Measurements from ENCODE around the gene CDK17. TPM values are rescaled to one million over a fixed set of nuclear protein-coding genes. Genes with fewer than 3 reads are reported as not detected.
"Not testable (repeated sequence)": the region's sequence is repeated elsewhere in the genome, so short reads cannot be mapped to it uniquely, and the experiment has no call there.

CDK17 gene
- total and polyA plus RNA-seq, 7 donors, result 4.6 to 117 (median 63.2) TPM

GRCh38 chr12:96396209-96396608, 4.0 kb downstream of the CDK17 start:
- H3K4me3 ChIP-seq, result no peak overlapping the region
- 75 to 86% methylated on average over 2 of the region's 2 CpGs for WGBS, 2 donors
- no peaks in the 10 kb centered on the region for H3K9me3 ChIP-seq
- H3K36me3 ChIP-seq, result no peaks in the 10 kb centered on the region
- H3K27me3 ChIP-seq, result no peaks in the 10 kb centered on the region
- H3K4me1 ChIP-seq, result peaks cover 0 to 55% (median 39%) of the 10 kb centered on the region in 4 donors
- DNase-seq, result no peak
- peak overlapping the region in 3 of 4 donors; percentile 97 to 100 (median 100) for H3K27ac ChIP-seq
- intact Hi-C loops (cut with DNase I), result loop anchor here (5.0 to 10.0 kb wide), 2 partner anchors 49 to 91 kb away; no protein-coding TSS in a partner anchor
- TF ChIP-seq EP300 (IDR thresholded peaks at IDR 0.05) (no peak), POLR2AphosphoS5 (IDR thresholded peaks at IDR 0.05) (no peak), POLR2A (IDR thresholded peaks at IDR 0.05) (no peak), CTCF (IDR thresholded peaks at IDR 0.05) (no peak)

- DNase-seq, result no peak
- peak overlapping the region in 3 of 4 donors; percentile 97 to 100 (median 100) for H3K27ac ChIP-seq
- no peaks in the 10 kb centered on the region for H3K27me3 ChIP-seq
- intact Hi-C loops (cut with DNase I), result loop anchor here (5.0 to 10.0 kb wide), 2 partner anchors 48 to 90 kb away; no protein-coding TSS in a partner anchor
- H3K36me3 ChIP-seq, result no peaks in the 10 kb centered on the region
- H3K4me3 ChIP-seq, result no peak overlapping the region
- H3K9me3 ChIP-seq, result no peaks in the 10 kb centered on the region
- TF ChIP-seq EP300 (IDR thresholded peaks at IDR 0.05) (no peak), CTCF (IDR thresholded peaks at IDR 0.05) (no peak), POLR2A (IDR thresholded peaks at IDR 0.05) (no peak), POLR2AphosphoS5 (IDR thresholded peaks at IDR 0.05) (no peak)
- 90% methylated on average over 4 of the region's 4 CpGs for WGBS, 2 donors
- H3K4me1 ChIP-seq, result peaks cover 0 to 58% (median 41%) of the 10 kb centered on the region in 4 donors
Observed at GRCh38 chr12:96395236-96395635, 5.0 kb downstream of the CDK17 start.

GRCh38 chr12:96393229-96393628, 7.0 kb downstream of the CDK17 start:
- intact Hi-C loops (cut with DNase I), result loop anchor here (10.0 kb wide), 1 partner anchor 88 kb away; no protein-coding TSS in a partner anchor
- H3K9me3 ChIP-seq, H3K36me3 ChIP-seq, H3K27me3 ChIP-seq, H3K4me3 ChIP-seq, DNase-seq: not testable (repeated sequence)
- Histone ChIP-seq H3K27ac (peak overlapping the region; percentile 26 to 65 (median 56)), H3K4me1 (peaks cover 0 to 73% (median 54%) of the 10 kb centered on the region in 4 donors)
- 90 to 97% methylated on average over 5 of the region's 5 CpGs for WGBS, 2 donors

GRCh38 chr12:96392397-96392796, 7.8 kb downstream of the CDK17 start:
- intact Hi-C loops (cut with DNase I), result loop anchor here (10.0 kb wide), 1 partner anchor 88 kb away; no protein-coding TSS in a partner anchor
- DNase-seq, result no peak

GRCh38 chr12:96387981-96388380, 12.3 kb downstream of the CDK17 start:
- TF ChIP-seq EP300 (IDR thresholded peaks at IDR 0.05) (peak in 2 of 4 donors; percentile 46 to 50), POLR2A (IDR thresholded peaks at IDR 0.05) (no peak), POLR2AphosphoS5 (IDR thresholded peaks at IDR 0.05) (peak; percentile 67 to 94 (median 91))
- Histone ChIP-seq H3K4me3 (no peak overlapping the region), H3K27ac (peak overlapping the region in 3 of 4 donors; percentile 42 to 74 (median 62)), H3K9me3 (peaks cover 0 to under 1% (median 0%) of the 10 kb centered on the region in 4 donors), H3K36me3 (no peaks in the 10 kb centered on the region), H3K27me3 (no peaks in the 10 kb centered on the region), H3K4me1 (peaks cover 0 to 89% (median 59%) of the 10 kb centered on the region in 4 donors)
- intact Hi-C loops (cut with DNase I), result no loop called here
- no peak for DNase-seq
- 55 to 77% methylated on average over 1 of the region's 1 CpG for WGBS, 2 donors

More at GRCh38 chr12:96392397-96392796, 7.8 kb downstream of the CDK17 start:
- Histone ChIP-seq H3K27me3 (no peaks in the 10 kb centered on the region), H3K4me1 (peaks cover 0 to 73% (median 57%) of the 10 kb centered on the region in 4 donors), H3K4me3 (no peak overlapping the region), H3K36me3 (no peaks in the 10 kb centered on the region), H3K27ac (peak overlapping the region; percentile 26 to 65 (median 56)), H3K9me3 (no peaks in the 10 kb centered on the region)
- TF ChIP-seq CTCF (IDR thresholded peaks at IDR 0.05) (no peak), POLR2AphosphoS5 (IDR thresholded peaks at IDR 0.05) (no peak), POLR2A (IDR thresholded peaks at IDR 0.05) (no peak), EP300 (IDR thresholded peaks at IDR 0.05) (no peak)
- 87% methylated on average over 5 of the region's 5 CpGs for WGBS, 2 donors
